GM12878 (cell line): ENCODE results near the gene PLXNA2. TPM values are rescaled to one million over a fixed set of nuclear protein-coding genes. Genes with fewer than 3 reads are reported as not detected.

Experiments
- ATAC-seq: fragments of 200-7000 bp; cut with Tn5 transposase; 3 replicates; pipeline ENCODE4 v1.9.1; 2020; ENCODE audit warnings: mild to moderate bottlenecking, moderate library complexity
- BruUV-seq: library from RNA; stranded (reverse); fragments of 400-500 nt; replicated peaks from 2 replicates; lab custom pipeline; 2021; lab: Mats Ljungman, UMichigan
- CTCF ChIA-PET: fragments of 300-600 bp; sonication (Branson Sonifier 250); formaldehyde crosslinking; extraction: SDS; loops from one replicate; lab custom pipeline; 2021; ENCODE audit warnings: inconsistent platforms; lab: Yijun Ruan, JAX
- POLR2A ChIA-PET: fragments of 350-600 bp; formaldehyde crosslinking; extraction: SDS; loops from one replicate; lab custom pipeline; 2021; ENCODE audit warnings: inconsistent platforms; lab: Charles Lee
- RAD21 ChIA-PET: fragments of 300-600 bp; sonication (Branson Sonifier 250); formaldehyde crosslinking; loops from one replicate; lab custom pipeline; 2023; ENCODE audit warnings: antibody characterized with exemption; ENCODE audit not compliant: unreplicated experiment; lab: Charles Lee
- SMC1A ChIA-PET: fragments of 300-600 bp; sonication (Branson Sonifier 250); formaldehyde crosslinking; loops from one replicate; lab custom pipeline; 2023; ENCODE audit not compliant: unreplicated experiment, uncharacterized antibody; lab: Charles Lee
- DNase-seq: peaks from one replicate; pipeline ENCODE4 v3.0.0-alpha.2; 2011; ENCODE audit warnings: low read depth, low spot score
- FAIRE-seq: peaks from 3 replicates; lab custom pipeline; 2011; peaks lifted over from hg19 to GRCh38; lab: Jason Lieb, UNC
- H2AFZ ChIP-seq: 2 replicates; pipeline ENCODE4 v1.6.0; 2011; ENCODE audit warnings: low read depth, low read length, control low read depth; ENCODE audit not compliant: control insufficient read depth
- H3K27ac ChIP-seq: 2 replicates; pipeline ENCODE4 v1.5.1; 2011; ENCODE audit warnings: control low read depth; ENCODE audit not compliant: control insufficient read depth, insufficient read depth
- H3K27me3 ChIP-seq, 2 experiments: replicated peaks in 1 of 2; 2 replicates each; pipeline versions ENCODE4 v1.6.0 to v1.6.1; 2011; ENCODE audit warnings: low read length in 1 of 2; ENCODE audit not compliant: control insufficient read depth in 2 of 2, insufficient read depth in 2 of 2
- H3K36me3 ChIP-seq, 2 experiments: 2 replicates each; pipeline ENCODE4 v1.5.1; 2011; ENCODE audit warnings: low read length in 1 of 2; ENCODE audit not compliant: control insufficient read depth in 2 of 2, insufficient read depth in 2 of 2
- H3K4me1 ChIP-seq: 2 replicates; pipeline ENCODE4 v1.6.1; 2011; ENCODE audit warnings: mild to moderate bottlenecking, low read length, moderate library complexity, mixed read lengths; ENCODE audit not compliant: control insufficient read depth, insufficient read depth
- H3K4me2 ChIP-seq: 2 replicates; pipeline ENCODE4 v1.6.0; 2011; ENCODE audit warnings: control low read depth; ENCODE audit not compliant: control insufficient read depth, insufficient read depth
- H3K4me3 ChIP-seq: fragments of 200-600 bp; sonication (generic); 2 replicates; pipeline ENCODE4 v1.5.1; 2016
- H3K79me2 ChIP-seq: 2 replicates; pipeline ENCODE4 v1.6.0; 2011; ENCODE audit warnings: low read length; ENCODE audit not compliant: control insufficient read depth, insufficient read depth
- H3K9ac ChIP-seq: 2 replicates; pipeline ENCODE4 v1.8.0; 2011; ENCODE audit warnings: low read length, control low read depth, mixed read lengths; ENCODE audit not compliant: control insufficient read depth, insufficient read depth
- H3K9me3 ChIP-seq: replicated peaks from 3 replicates; pipeline ENCODE4 v1.5.1; 2011; ENCODE audit warnings: mild to moderate bottlenecking, low read length; ENCODE audit not compliant: control insufficient read depth, insufficient read depth
- H4K20me1 ChIP-seq: 2 replicates; pipeline ENCODE4 v1.6.0; 2011; ENCODE audit not compliant: control insufficient read depth, insufficient read depth
- ATF7 ChIP-seq: fragments of 450-650 bp; IDR thresholded peaks from 2 replicates; pipeline ENCODE4 v1.6.1; 2016; ENCODE audit warnings: low read depth, mild to moderate bottlenecking
- CBFB ChIP-seq: IDR thresholded peaks from 2 replicates; pipeline ENCODE4 v1.6.1; 2016; ENCODE audit warnings: antibody characterized with exemption, low read depth
- CBX3 ChIP-seq: fragments of 200-600 bp; sonication (generic); IDR thresholded peaks from 2 replicates; pipeline ENCODE4 v1.6.1; 2016; ENCODE audit warnings: low read depth, borderline replicate concordance
- CBX5 ChIP-seq: sonication (generic); IDR thresholded peaks from 2 replicates; pipeline ENCODE4 v1.6.1; 2016; ENCODE audit warnings: low read depth, moderate library complexity, mild to moderate bottlenecking, inconsistent platforms
- EGR1 ChIP-seq, 2 experiments: IDR thresholded peaks; 1 replicate in 1 of 2; 2 replicates in 1 of 2; pipeline ENCODE4 v1.6.1; 2011 to 2012; ENCODE audit warnings: low read depth in 2 of 2, low read length in 2 of 2, borderline replicate concordance in 1 of 2, mild to moderate bottlenecking in 1 of 2, moderate library complexity in 1 of 2
- FOXK2 ChIP-seq: fragments of 450-650 bp; IDR thresholded peaks from 2 replicates; pipeline ENCODE4 v1.6.1; 2017; ENCODE audit warnings: mild to moderate bottlenecking, moderate library complexity
- GABPA ChIP-seq: IDR thresholded peaks from 2 replicates; pipeline ENCODE4 v1.6.1; 2014; ENCODE audit warnings: antibody characterized with exemption, low read depth, mild to moderate bottlenecking, inconsistent platforms
- GATAD2B ChIP-seq: fragments of 450-650 bp; conservative IDR thresholded peaks from 2 replicates; pipeline ENCODE4 v1.6.1; 2017; ENCODE audit warnings: low read depth, mild to moderate bottlenecking, moderate library complexity
- KDM1A ChIP-seq: fragments of 200-600 bp; sonication (generic); IDR thresholded peaks from 2 replicates; pipeline ENCODE4 v1.6.1; 2016; ENCODE audit warnings: borderline replicate concordance
- NRF1 ChIP-seq: conservative IDR thresholded peaks from 2 replicates; pipeline ENCODE4 v1.6.1; 2011; ENCODE audit warnings: mild to moderate bottlenecking, low read depth, low read length, improper control_type of control experiment
- POLR2AphosphoS5 ChIP-seq: IDR thresholded peaks from 2 replicates; pipeline ENCODE4 v1.6.1; 2011; ENCODE audit warnings: mild to moderate bottlenecking, low read length, inconsistent platforms
- POU2F2 ChIP-seq: IDR thresholded peaks from 3 replicates; pipeline ENCODE4 v1.6.1; 2011; ENCODE audit warnings: low read depth, mild to moderate bottlenecking, low read length, borderline replicate concordance
- SMAD5 ChIP-seq: IDR thresholded peaks from 2 replicates; pipeline ENCODE4 v1.6.1; 2016; ENCODE audit warnings: antibody characterized with exemption, low read depth
- SRF ChIP-seq, 2 experiments: IDR thresholded peaks; 2 replicates each; pipeline ENCODE4 v1.6.1; 2011; ENCODE audit warnings: low read depth in 2 of 2, low read length in 2 of 2, mild to moderate bottlenecking in 1 of 2, moderate library complexity in 1 of 2
- SUZ12 ChIP-seq: fragments of 200-600 bp; sonication (generic); IDR thresholded peaks from one replicate; pipeline ENCODE4 v1.6.1; 2018; ENCODE audit warnings: antibody characterized with exemption, mild to moderate bottlenecking; ENCODE audit not compliant: unreplicated experiment
- TBL1XR1 ChIP-seq: IDR thresholded peaks from 2 replicates; pipeline ENCODE4 v1.6.1; 2012; ENCODE audit warnings: low read depth, low read length, improper control_type of control experiment
- ZNF622 ChIP-seq: fragments of 450-650 bp; IDR thresholded peaks from 2 replicates; pipeline ENCODE4 v1.6.1; 2017; ENCODE audit warnings: mild to moderate bottlenecking, inconsistent platforms
- WGBS: methylation state at CpG from one replicate; pipeline ENCODE4 v1.1.6; 2016; ENCODE audit warnings: low lambda C conversion rate; ENCODE audit not compliant: insufficient replicate concordance, insufficient coverage; ENCODE audit errors: missing lambda C conversion rate; 5-methylcytosine and 5-hydroxymethylcytosine counted together
- in situ Hi-C: fragments of 300-500 bp; cut with MboI; formaldehyde crosslinking; loops from 9 replicates; pipeline ENCODE4 v1.14.3; 2018; ENCODE audit warnings: mixed read lengths
- intact Hi-C: fragments of 100-400 bp; cut with micrococcal nuclease; formaldehyde crosslinking; loops from one replicate; pipeline ENCODE4 v1.14.2; 2022; ENCODE audit not compliant: unreplicated experiment
- polyA plus RNA-seq, 11 experiments: library from polyadenylated mRNA; depleted of rRNA in 4 of 11; unstranded in 6 of 11; stranded (reverse) in 5 of 11; fragments of >200 nt; fragmentation: Nextera tagmentation in 4 of 11; fragmentation: Illumina TruSeq in 1 of 11; extraction: Ambion mirVana in 4 of 11; extraction: Trizol in 1 of 11; gene quantifications; 1 replicate in 1 of 11; 2 replicates in 10 of 11; pipeline versions ENCODE4 v1.2.1 to v1.2.3, GENCODE V29; 2011 to 2016; ENCODE audit warnings: inconsistent platforms in 2 of 11, missing spikeins in 2 of 11, low read depth in 1 of 11
- total RNA-seq, 4 experiments: library from RNA; depleted of rRNA in 3 of 4; stranded (reverse); fragments of >200 nt in 3 of 4; fragmentation: Illumina TruSeq in 1 of 4; extraction: Trizol in 1 of 4; gene quantifications; 2 replicates each; pipeline versions ENCODE4 v1.2.1 to v1.2.3, GENCODE V29; 2013 to 2021
- TF ChIP-seq, protein P1 (sequence below): IDR thresholded peaks from 2 replicates; pipeline ENCODE4 v1.6.1; 2012; ENCODE audit warnings: mild to moderate bottlenecking, low read depth, low read length
- TF ChIP-seq, protein P2 (sequence below): fragments of 450-650 bp; IDR thresholded peaks from 2 replicates; pipeline ENCODE4 v1.6.1; 2017; ENCODE audit warnings: mild to moderate bottlenecking

PLXNA2 gene
- total and polyA plus RNA-seq, 10 of the 15 experiments (the other 5 are each of a cell fraction or from before 2014, with no cell fraction given): under 0.01 to 0.08 (median 0.07) TPM; not detected in 4

DNA sequence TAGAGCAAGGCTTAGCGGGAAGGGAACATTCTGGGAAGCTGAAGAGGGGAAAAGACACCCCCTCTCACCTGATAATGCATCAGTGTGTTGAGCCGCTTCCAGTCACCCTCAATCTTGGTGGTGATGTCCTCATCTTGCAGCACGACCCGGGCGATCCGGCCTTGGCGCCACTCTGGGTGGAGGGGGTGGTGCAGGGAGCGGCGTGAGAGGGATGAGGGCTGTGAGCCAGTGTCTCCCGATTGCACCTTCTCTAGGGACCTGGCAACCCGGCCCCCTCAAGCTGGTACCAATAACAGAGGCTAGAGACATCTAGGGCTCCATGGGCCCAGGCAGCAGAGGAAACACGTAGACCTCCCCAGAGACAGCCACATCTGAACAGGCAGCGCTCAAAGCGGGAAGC is 205.9 kb downstream of the PLXNA2 start:
- TF ChIP-seq KDM1A (no peak), ZNF622 (no peak), POLR2AphosphoS5 (no peak), CBX5 (no peak), SRF (IDR thresholded peaks at IDR 0.05; ENCODE audit: low read depth in 2 of 2, low read length in 2 of 2) (no peak), NRF1 (no peak), CBX3 (no peak), CBFB (no peak), SUZ12 (no peak), SMAD5 (no peak), POU2F2 (no peak), FOXK2 (no peak), EGR1 (IDR thresholded peaks at IDR 0.05; ENCODE audit: borderline replicate concordance in 1 of 2, low read depth in 2 of 2, low read length in 2 of 2) (no peak), GATAD2B (no peak), GABPA (no peak), ATF7 (no peak), TBL1XR1 (no peak)
- TF ChIP-seq, protein P1, sequence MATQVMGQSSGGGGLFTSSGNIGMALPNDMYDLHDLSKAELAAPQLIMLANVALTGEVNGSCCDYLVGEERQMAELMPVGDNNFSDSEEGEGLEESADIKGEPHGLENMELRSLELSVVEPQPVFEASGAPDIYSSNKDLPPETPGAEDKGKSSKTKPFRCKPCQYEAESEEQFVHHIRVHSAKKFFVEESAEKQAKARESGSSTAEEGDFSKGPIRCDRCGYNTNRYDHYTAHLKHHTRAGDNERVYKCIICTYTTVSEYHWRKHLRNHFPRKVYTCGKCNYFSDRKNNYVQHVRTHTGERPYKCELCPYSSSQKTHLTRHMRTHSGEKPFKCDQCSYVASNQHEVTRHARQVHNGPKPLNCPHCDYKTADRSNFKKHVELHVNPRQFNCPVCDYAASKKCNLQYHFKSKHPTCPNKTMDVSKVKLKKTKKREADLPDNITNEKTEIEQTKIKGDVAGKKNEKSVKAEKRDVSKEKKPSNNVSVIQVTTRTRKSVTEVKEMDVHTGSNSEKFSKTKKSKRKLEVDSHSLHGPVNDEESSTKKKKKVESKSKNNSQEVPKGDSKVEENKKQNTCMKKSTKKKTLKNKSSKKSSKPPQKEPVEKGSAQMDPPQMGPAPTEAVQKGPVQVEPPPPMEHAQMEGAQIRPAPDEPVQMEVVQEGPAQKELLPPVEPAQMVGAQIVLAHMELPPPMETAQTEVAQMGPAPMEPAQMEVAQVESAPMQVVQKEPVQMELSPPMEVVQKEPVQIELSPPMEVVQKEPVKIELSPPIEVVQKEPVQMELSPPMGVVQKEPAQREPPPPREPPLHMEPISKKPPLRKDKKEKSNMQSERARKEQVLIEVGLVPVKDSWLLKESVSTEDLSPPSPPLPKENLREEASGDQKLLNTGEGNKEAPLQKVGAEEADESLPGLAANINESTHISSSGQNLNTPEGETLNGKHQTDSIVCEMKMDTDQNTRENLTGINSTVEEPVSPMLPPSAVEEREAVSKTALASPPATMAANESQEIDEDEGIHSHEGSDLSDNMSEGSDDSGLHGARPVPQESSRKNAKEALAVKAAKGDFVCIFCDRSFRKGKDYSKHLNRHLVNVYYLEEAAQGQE: no peak
- TF ChIP-seq, protein P2, sequence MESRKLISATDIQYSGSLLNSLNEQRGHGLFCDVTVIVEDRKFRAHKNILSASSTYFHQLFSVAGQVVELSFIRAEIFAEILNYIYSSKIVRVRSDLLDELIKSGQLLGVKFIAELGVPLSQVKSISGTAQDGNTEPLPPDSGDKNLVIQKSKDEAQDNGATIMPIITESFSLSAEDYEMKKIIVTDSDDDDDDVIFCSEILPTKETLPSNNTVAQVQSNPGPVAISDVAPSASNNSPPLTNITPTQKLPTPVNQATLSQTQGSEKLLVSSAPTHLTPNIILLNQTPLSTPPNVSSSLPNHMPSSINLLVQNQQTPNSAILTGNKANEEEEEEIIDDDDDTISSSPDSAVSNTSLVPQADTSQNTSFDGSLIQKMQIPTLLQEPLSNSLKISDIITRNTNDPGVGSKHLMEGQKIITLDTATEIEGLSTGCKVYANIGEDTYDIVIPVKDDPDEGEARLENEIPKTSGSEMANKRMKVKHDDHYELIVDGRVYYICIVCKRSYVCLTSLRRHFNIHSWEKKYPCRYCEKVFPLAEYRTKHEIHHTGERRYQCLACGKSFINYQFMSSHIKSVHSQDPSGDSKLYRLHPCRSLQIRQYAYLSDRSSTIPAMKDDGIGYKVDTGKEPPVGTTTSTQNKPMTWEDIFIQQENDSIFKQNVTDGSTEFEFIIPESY: no peak
- RAD21 ChIA-PET: no interaction called here
- Histone ChIP-seq H4K20me1 (no peaks in the 10 kb centered on the region), H3K4me3 (no peak overlapping the region), H3K4me2 (no peak overlapping the region), H3K27me3 (peaks cover 0 to 2% of the 10 kb centered on the region in 2 experiments; a peak in 3 of 4 replicates), H3K79me2 (no peaks in the 10 kb centered on the region), H3K27ac (no peak overlapping the region), H3K36me3 (no peaks in the 10 kb centered on the region), H3K9ac (no peak overlapping the region), H3K9me3 (no peaks in the 10 kb centered on the region), H2AFZ (no peak overlapping the region), H3K4me1 (no peaks in the 10 kb centered on the region)
- SMC1A ChIA-PET: no interaction called here
- no TSS peak for BruUV-seq
- in situ Hi-C loops: no loop called here
- DNase-seq (no peak), ATAC-seq (no peak), FAIRE-seq (no peak)
- CTCF ChIA-PET: interaction anchor here (1.5 to 4.1 kb wide), 2 partner anchors 206 to 207 kb away, joined by 3 to 19 read pairs; partner anchors contain the start of gene PLXNA2
- POLR2A ChIA-PET: no interaction called here
- intact Hi-C loops: no loop called here
- WGBS: 34% methylated on average over 14 of the region's 14 CpGs
